Parathyroid adenoma (tissue), 2 donors: Measurements from ENCODE around the gene ZNF487.
"Not testable (repeated sequence)": the region's sequence is repeated elsewhere in the genome, so short reads cannot be mapped to it uniquely, and the experiment has no call there.

ENCODE experiments used
- H2AFZ ChIP-seq: fragments of 300-600 bp; sonication (generic); one replicate; pipeline ENCODE4 v1.7.0; 2017; ENCODE audit warnings: antibody characterized with exemption, mild to moderate bottlenecking
- H3K27ac ChIP-seq: fragments of 300-600 bp; sonication (generic); one replicate; pipeline ENCODE4 v1.7.0; 2017
- H3K27me3 ChIP-seq: fragments of 300-600 bp; sonication (generic); one replicate; pipeline ENCODE4 v1.7.0; 2017; ENCODE audit warnings: low read length; ENCODE audit not compliant: control insufficient read depth, insufficient read depth
- H3K36me3 ChIP-seq: fragments of 300-600 bp; sonication (generic); one replicate; pipeline ENCODE4 v1.7.0; 2017; ENCODE audit warnings: low read length; ENCODE audit not compliant: control insufficient read depth, insufficient read depth
- H3K4me1 ChIP-seq: fragments of 300-600 bp; sonication (generic); one replicate; pipeline ENCODE4 v1.7.0; 2017; ENCODE audit warnings: control low read depth
- H3K4me2 ChIP-seq: fragments of 300-600 bp; sonication (generic); one replicate; pipeline ENCODE4 v1.7.0; 2017; ENCODE audit warnings: low read length
- H3K4me3 ChIP-seq: fragments of 300-600 bp; sonication (generic); one replicate; pipeline ENCODE4 v1.7.0; 2017; ENCODE audit warnings: low read depth, low read length
- H3K79me2 ChIP-seq: fragments of 300-600 bp; sonication (generic); one replicate; pipeline ENCODE4 v1.7.0; 2017; ENCODE audit warnings: control low read depth
- H3K9ac ChIP-seq: fragments of 300-600 bp; sonication (generic); one replicate; pipeline ENCODE4 v1.7.0; 2017; ENCODE audit warnings: mild to moderate bottlenecking
- H3K9me3 ChIP-seq: fragments of 300-600 bp; sonication (generic); one replicate; pipeline ENCODE4 v1.7.0; 2017; ENCODE audit warnings: low read length; ENCODE audit not compliant: control insufficient read depth
- TF ChIP-seq, protein P1 (sequence below): fragments of 300-600 bp; sonication (generic); IDR thresholded peaks from one replicate; pipeline ENCODE4 v1.7.0; 2017; ENCODE audit warnings: antibody characterized with exemption, mild to moderate bottlenecking
- donor health status: primary hyperparathyroidism.

The ZNF487 gene

DNA sequence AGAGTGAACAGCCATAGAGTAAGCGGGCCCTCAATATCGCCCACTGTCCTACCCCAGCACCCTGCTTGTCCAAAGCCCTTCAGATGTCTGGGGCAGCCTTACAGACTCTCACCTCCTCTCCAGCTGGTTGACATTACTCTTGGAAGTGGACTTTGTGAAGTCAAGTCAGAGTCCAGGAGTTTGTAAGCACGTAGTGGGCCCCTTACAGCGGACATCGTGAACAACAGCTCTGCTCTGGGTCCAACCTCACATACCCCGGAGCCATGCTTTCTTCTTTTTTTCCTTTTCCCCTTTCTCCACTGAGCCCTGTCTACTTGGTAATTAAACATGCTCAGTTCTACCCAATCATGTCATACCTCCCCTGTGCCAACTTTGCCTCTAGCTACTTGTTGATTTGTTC, 45.4 kb upstream of the ZNF487 start:
- no peak overlapping the region for H3K9ac ChIP-seq

DNA sequence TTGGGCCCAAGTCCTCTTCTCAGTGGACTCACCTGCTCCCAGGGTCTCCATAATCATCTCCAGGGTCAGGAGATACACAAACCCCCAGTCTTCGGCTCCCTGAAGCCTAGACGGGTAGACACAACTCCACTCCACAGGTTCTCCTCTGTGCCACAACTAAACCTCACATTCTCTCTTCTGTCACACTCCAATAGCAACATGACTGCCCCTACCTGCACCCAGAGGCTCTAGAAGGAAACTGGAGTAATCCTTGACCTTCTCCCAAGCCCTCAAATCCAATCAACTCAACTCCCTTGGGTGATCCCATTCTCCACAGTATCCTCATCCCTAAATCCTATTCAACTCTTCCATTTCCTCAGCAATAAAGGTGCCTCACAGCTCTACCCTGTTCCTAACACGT, 44.2 kb upstream of the ZNF487 start:
- Histone ChIP-seq H3K9ac (no peak overlapping the region), H3K4me1 (peaks cover under 1% of the 10 kb centered on the region), H3K27me3 (no peaks in the 10 kb centered on the region), H3K36me3 (no peaks in the 10 kb centered on the region), H3K27ac (no peak overlapping the region), H3K4me3 (no peak overlapping the region), H3K4me2 (no peak overlapping the region), H2AFZ (no peak overlapping the region), H3K79me2 (peaks cover 45% of the 10 kb centered on the region), H3K9me3 (no peaks in the 10 kb centered on the region)
- TF ChIP-seq, protein P1, sequence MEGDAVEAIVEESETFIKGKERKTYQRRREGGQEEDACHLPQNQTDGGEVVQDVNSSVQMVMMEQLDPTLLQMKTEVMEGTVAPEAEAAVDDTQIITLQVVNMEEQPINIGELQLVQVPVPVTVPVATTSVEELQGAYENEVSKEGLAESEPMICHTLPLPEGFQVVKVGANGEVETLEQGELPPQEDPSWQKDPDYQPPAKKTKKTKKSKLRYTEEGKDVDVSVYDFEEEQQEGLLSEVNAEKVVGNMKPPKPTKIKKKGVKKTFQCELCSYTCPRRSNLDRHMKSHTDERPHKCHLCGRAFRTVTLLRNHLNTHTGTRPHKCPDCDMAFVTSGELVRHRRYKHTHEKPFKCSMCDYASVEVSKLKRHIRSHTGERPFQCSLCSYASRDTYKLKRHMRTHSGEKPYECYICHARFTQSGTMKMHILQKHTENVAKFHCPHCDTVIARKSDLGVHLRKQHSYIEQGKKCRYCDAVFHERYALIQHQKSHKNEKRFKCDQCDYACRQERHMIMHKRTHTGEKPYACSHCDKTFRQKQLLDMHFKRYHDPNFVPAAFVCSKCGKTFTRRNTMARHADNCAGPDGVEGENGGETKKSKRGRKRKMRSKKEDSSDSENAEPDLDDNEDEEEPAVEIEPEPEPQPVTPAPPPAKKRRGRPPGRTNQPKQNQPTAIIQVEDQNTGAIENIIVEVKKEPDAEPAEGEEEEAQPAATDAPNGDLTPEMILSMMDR: no peak

More for the DNA sequence above, 45.4 kb upstream of the ZNF487 start:
- H3K9me3 ChIP-seq: no peaks in the 10 kb centered on the region
- no peaks in the 10 kb centered on the region for H3K36me3 ChIP-seq
- no peak overlapping the region for H3K4me2 ChIP-seq
- H3K27me3 ChIP-seq: no peaks in the 10 kb centered on the region
- H2AFZ ChIP-seq: no peak overlapping the region
- H3K4me3 ChIP-seq: no peak overlapping the region
- TF ChIP-seq, protein P1: no peak
- no peaks in the 10 kb centered on the region for H3K4me1 ChIP-seq
- H3K79me2 ChIP-seq: peaks cover 47% of the 10 kb centered on the region
- H3K27ac ChIP-seq: no peak overlapping the region

DNA sequence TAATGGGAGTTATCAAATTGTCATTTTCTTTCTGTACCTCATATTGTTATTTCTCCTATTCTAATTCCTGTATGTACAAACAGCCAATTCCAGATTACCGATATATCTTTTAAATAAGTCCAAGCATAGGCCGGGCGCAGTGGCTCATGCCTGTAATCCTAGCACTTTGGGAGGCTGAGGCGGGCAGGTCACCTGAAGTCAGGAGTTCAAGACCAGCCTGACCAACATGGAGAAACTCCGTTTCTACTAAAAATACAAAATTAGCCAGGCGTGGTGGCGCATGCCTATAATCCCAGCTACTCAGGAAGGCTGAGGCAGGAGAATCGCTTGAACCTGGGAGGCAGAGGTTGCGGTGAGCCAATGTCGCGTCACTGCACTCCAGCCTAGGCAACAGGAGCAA, 43.7 kb upstream of the ZNF487 start:
- H3K79me2 ChIP-seq: peaks cover 48% of the 10 kb centered on the region
- H3K4me2 ChIP-seq, H3K9ac ChIP-seq, H3K36me3 ChIP-seq, H3K4me3 ChIP-seq, H3K27ac ChIP-seq, H3K4me1 ChIP-seq, H2AFZ ChIP-seq, H3K27me3 ChIP-seq, H3K9me3 ChIP-seq: not testable (repeated sequence)

DNA sequence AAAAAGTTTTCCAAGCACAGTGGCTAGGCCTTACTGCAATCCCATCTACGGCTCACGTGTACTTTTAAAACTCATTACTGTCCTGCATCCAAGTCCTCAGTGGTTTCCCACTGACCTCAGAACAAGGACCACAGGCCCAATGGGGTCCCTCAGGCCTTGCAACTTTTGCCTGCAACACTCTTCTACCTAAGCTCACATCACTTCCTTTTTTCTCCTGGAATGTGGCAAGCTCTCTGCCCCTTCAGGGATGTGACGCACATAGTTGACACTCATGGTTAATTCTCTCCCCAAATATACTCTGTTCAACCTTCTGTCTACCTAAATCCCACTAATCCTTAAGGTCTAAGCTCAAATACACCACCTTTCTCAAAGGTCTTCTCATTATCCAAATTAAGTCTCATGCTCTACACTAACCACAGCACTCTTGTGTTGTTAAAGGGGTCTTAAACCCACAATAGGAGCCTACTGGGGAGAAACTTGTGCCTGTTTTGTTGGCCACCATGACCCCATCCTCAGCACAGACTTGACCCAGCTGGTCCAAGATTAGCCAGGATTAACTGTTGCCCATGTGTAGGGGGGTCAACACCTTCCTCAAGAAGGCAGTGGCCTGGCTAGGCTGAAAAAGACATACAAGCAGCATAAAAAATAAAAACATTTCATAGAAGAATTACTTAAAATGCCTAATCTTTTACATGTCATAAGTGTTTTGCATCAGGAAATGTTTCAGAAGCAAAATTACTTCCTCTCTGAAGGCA, 43.1 kb upstream of the ZNF487 start:
- no peaks in the 10 kb centered on the region for H3K27me3 ChIP-seq
- H2AFZ ChIP-seq: no peak overlapping the region
- no peaks in the 10 kb centered on the region for H3K36me3 ChIP-seq
- no peak overlapping the region for H3K27ac ChIP-seq
- H3K4me1 ChIP-seq: peaks cover 5% of the 10 kb centered on the region
- H3K9ac ChIP-seq: no peak overlapping the region
- no peak overlapping the region for H3K4me2 ChIP-seq
- TF ChIP-seq, protein P1: no peak
- no peak overlapping the region for H3K4me3 ChIP-seq
- no peaks in the 10 kb centered on the region for H3K9me3 ChIP-seq
- H3K79me2 ChIP-seq: peaks cover 54% of the 10 kb centered on the region

DNA sequence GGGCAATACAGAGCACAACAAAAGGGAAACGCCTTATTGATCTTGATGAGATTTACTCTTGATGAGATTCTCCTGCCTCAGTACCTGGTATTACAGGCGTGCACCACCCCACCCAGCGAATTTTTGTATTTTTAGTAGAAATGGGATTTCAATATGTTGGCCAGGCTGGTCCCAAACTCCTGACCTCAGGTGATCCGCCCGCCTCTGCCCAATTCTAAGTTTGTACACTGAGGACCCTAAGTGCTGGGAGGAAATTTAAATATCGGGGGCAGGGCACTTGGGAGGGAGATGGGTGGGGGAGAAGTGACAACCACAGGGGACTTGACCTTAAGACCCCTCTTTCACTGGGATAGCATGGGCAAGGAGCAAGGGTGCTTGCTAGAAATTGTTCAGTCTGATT, 42.0 kb upstream of the ZNF487 start:
- Histone ChIP-seq H3K27me3 (no peaks in the 10 kb centered on the region), H3K9ac (no peak overlapping the region), H3K4me3 (no peak overlapping the region), H3K4me2 (peak overlapping the region; percentile 95), H3K36me3 (no peaks in the 10 kb centered on the region), H3K9me3 (no peaks in the 10 kb centered on the region), H2AFZ (no peak overlapping the region), H3K79me2 (peaks cover 65% of the 10 kb centered on the region), H3K4me1 (peaks cover 5% of the 10 kb centered on the region), H3K27ac (no peak overlapping the region)
- TF ChIP-seq, protein P1: no peak
